HG02840 (cell line): Measurements from ENCODE around the gene CNDP1.
A peak's percentile ranks its signal among the peaks of the same experiment; 100 is the strongest.
"Not testable (repeated sequence)": the region's sequence is repeated elsewhere in the genome, so short reads cannot be mapped to it uniquely, and the experiment has no call there.

ENCODE experiments used
- ATAC-seq: cut with Tn5 transposase; IDR thresholded peaks from one replicate; pipeline ENCODE4 v1.9.1; 2021; ENCODE audit warnings: mild to moderate bottlenecking, moderate library complexity, moderate number of reproducible peaks; ENCODE audit not compliant: unreplicated experiment, low FRiP score

The CNDP1 gene

DNA sequence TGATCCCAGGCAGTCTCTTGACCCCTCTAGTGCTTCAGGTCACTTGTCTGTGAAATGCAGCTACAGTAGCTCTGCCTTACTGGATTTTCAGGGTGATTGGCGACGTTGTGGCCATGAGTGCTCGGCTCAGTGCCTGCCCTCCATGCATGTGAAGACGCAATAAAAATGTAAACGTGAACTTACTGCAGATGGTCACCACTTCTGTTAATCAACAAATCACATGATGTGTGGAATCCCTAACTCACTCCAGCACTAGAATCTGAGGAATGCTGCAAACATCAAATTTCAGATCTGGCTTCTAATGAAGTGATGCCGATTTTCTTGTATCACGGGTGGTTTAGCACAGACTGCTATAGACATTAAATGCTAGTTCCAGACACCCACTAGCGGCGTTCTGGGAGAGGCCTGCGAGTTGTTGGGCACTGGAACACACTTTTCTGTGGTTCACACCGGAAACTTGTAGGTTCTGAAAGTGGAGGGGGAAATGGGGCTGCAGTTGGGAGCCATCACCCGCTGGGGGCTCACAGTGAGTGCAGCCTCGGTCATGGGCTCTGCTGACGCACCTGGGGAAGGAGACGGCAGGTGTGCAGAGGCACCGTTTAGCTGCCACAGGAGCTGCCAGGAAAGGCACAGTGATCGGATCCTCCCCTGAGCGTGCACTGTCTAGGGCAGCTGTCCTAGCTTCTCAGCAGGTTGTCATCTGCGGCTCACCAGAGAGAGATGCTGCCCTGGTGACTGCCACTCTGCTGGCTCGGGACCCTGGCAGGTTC lies 6.5 kb downstream of the CNDP1 start:
- no peak for ATAC-seq

DNA sequence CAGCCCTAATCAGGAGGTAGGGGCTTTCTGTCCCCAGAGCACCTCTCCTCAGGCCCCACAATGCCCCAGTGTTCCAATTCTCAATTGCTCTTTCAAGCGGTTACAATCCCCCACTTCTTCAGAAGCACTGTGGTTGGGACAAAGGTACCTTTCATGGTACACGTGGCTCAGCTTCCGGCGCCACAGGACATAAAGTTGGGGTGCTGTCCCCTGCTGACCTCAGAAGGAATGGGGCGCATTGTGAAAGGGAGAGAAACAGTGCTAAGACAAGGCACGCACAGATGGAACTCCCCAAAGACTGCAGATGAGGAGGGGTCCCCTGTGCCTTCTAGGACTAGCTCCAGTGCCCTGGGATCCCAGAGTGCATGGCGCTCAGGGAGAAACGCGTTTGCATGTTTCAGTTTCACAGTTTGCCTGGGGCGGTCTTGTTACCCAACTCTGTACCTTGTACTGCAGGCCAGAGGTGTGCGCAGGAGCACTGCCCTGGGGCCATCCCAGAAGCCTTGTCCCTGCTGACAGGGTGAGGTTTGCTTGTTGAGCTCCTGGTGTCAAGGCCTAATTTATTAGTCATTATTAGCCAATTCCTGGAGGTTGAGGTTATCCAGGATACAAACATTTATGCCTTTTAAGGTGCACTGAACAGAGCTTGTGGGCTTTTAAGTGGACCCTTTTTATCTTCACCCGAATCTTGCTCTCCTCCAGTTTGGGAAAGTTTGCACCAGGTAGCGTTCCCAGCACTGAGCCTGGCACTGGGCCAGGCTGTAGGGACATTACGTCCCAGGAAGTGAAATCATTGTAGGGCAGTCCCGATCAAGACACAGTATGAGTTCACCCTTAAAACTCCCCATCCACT lies 7.6 kb downstream of the CNDP1 start:
- ATAC-seq = no peak

DNA sequence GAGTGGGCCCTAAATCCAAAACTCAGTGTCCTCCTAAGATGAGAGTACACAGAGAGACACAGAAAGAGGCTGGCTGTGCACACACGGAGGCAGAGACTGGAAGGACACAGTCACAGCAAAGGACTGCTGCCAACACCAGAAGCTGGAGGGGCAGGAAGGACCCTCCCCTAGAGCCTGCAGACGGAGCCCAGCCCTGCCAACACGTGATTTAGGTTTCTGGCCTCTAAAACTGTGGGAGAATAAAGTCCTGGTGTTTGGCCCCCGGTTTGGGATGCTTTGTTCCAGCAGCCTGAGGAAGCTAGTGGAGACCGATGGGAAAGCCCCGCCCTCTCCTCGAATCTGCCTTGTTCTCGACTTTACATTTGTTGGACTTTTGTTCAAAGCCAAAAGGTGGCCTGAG lies 10.6 kb downstream of the CNDP1 start:
- no peak for ATAC-seq

DNA sequence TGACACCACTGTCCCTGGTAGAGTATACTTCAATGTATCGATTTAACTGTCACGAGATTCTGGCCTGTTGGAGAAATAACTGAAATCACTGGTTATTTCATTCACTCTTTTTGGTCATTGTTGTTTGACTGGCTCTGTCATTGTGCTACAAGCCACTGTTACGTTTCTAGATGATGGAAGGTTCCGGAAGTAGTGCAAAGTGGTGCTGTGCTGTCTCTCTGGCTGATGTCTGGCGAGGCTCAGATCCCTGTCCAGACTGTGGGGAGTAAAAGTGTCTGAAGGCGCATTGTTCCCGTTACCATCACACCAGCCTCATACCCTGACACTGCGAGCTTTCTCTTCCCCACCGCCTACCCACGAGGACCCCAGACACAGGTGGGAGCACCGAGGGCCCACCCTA lies 11.7 kb downstream of the CNDP1 start:
- no peak for ATAC-seq

DNA sequence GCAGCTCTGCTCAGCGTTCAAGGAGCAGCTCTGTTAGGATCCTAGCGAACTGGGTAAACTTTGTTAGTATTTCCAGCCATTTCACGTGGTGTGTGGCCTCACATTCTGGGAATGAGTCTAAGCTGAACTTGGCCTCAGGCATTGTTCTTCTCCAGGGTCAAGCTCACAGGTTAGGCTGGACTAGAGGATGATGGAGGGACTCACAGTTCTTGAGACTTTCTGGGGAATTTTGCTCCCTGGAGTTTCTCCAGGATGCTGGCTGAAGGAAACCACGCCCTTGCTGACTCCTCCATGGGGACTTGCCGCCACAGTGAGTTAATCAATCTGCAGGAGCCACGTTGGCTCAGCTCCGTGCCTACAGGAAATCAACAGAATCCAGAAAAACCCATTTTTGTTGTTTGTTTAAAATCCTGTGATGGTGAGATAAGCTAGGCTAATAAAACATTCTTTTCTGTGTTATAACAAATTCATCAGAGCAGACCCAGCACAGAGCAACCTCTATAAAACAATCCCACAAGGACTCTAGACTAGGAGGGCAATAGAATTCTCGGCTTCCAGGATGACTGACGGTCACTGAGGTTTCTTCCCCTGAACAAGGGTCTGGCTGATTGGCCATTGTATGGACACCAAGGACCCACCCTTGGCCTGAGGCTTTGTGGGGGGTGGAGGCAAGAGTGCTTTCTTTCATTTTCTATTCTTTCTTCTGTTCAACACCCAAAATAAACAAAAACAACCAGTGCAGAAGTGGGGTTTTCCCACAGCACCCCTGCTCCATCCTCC lies 12.6 kb downstream of the CNDP1 start:
- no peak for ATAC-seq

DNA sequence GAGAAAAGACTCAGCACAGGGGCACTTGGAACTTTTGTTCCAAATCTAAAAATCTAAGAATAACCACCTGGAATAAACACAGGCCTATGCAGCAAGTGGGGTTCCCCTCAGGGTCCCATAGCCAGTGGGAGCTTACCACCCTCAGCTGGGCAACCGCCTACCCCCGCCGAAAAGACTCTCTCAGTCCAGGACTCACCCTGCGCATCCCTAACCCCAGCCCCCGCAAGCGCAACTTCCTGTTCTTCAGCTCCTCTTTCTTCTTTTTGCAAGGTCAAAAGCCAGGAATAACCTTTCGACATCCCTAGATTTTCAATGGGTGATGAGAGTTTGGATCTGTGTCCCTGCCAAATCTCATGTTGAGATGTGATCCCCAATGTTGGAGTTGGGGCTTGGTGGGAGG lies 13.6 kb downstream of the CNDP1 start:
- no peak for ATAC-seq

DNA sequence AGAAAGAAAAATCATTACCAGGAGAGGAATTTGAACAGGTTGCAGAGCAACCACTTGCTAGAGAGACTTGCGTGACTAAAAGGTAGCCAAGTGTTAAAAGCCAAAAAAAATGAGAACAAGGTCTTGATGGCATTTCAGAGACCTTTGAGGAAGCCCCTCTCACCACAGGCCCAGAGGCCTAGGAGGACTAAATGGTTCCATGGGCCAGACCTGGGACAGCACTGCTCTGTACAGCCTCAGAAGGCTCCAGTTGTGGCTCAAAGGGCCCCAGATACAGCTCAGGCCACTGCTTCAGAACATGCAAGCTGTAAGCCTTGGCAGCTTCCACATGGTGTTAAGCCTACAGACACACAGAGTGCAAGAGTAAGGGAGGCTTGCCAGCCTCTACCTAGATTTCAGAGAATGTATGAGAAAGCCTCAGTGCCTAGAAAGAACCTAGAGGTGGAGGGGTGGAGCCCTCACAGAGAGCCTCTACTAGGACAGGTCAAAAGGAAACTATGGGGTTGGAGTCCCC lies 15.3 kb downstream of the CNDP1 start:
- ATAC-seq = no peak

DNA sequence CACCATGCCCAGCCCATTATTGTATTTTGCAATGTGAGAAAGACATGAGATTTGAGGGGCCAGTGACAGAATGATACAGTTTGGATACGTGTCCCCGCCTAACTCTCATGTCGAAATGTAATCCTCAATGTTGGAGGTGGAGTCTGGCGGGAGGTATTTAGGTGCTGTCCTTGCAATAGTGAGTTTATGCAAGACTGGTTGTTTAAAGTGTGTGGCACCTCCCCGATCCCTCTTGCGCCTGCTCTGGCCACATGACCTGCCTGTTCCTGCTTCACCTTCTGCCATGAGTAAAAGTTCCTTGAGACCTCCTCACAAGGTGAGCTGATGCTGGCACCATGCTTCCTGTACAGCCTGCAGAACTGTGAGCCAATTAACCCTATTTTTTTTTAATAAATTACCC lies 16.6 kb downstream of the CNDP1 start:
- ATAC-seq = no peak

DNA sequence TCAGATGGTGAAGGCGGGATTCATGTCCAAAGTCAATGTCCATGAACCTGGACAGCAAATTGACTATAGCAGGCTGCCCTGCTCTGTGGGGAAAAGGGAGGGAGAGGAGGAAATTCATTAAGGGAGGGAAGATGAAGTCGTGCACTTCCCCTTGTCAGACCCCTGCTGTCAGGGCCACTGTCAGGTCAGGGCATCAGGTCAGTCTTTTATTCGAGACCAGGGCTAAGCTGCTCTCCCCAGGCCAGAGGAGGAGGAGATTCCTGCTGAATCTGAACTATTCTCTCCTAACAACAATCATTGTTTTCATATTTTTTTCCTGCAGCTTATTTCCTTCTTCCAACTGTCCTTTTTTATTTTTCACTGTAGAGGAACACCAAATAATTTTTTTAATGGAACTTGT lies 17.2 kb downstream of the CNDP1 start:
- ATAC-seq = no peak

DNA sequence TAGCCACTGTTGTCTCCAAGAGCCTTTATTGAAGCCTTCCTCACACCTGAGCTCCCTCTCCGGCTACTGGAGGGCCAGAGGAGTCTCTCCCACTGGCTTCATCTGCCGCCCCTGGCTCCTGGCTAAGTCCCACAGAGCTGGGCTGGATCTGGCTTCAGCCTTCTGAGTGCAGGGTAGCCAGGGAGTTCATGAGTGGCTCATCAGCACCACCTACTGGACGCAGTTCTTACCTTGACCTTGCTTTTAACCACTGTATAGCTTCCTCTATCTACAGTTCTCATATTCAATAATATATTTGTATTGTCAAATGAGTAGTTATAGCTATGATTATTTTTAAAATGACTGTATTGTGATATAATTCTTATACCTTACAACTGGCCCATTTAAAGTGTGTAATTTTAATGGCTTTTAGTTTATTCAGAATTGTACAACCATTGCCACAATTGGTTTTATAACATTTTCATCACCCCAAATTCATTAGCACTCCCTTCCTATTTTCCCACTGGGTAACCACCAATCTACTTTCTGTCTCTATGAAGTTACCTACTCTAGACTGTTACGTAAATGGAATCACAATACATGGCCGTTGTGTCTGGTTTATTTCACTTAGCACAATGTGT lies 17.7 kb downstream of the CNDP1 start:
- ATAC-seq = peak; percentile 91

DNA sequence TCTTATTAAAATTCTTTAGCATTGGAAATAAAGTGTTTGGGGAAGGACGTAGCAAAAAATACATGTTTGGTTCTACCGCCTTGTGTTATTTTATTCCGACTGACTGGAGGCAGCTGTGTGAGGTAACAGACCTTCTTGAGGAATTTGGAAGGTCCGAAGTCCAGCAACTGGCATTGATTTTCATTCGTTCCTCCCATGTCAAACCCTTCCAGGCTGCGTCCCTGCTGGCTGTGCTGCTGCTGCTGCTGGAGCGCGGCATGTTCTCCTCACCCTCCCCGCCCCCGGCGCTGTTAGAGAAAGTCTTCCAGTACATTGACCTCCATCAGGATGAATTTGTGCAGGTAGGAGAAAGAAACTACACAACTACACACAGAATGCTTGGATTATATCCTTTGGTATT lies 21.8 kb downstream of the CNDP1 start:
- no peak for ATAC-seq

DNA sequence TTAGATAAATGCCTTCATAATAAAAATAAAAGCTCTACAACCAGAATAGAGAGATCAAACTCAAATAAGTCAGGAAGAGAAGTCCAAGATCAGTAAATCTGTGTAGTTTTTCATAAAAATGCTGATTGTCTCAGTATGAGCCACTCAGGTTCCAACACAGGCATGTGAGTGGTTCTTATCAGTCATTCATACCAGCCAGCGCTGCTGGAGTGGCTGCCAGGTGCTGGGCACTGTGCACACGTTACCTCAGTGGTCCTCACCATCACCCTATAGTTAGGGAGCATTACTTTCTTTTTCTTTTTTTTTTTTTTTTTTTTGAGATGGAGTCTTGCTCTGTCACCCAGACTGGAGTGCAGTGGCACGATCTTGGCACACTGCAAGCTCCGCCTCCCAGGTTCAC lies 23.8 kb downstream of the CNDP1 start:
- ATAC-seq = no peak

DNA sequence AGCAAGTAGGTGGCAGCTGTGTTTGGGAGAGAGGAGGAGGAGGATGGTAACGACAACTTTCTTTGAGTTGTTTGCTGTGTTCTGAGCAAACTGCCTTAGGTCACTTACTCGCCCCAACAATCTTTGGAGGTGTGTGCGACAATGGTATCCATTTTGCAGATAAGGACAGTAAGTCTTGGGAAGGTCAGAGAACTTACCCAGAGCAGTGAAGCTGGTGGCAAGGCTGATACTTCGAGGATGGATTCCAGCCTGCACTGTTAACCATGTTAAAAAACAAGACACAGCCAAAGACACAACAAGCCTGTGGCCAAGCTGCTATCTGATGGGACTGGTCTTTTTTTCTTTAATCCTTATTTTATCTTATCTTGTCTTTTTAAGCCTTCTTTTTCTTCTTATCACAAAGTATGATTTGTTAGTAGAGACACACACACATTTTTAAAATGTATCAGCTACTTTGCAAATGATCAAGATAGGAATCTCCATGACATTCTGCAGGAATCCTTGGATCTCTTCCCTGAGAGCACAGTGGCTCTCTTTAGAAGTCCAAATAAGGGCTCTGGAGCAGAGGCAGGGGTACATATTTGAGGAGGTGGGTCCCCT lies 27.9 kb downstream of the CNDP1 start:
- ATAC-seq = no peak

DNA sequence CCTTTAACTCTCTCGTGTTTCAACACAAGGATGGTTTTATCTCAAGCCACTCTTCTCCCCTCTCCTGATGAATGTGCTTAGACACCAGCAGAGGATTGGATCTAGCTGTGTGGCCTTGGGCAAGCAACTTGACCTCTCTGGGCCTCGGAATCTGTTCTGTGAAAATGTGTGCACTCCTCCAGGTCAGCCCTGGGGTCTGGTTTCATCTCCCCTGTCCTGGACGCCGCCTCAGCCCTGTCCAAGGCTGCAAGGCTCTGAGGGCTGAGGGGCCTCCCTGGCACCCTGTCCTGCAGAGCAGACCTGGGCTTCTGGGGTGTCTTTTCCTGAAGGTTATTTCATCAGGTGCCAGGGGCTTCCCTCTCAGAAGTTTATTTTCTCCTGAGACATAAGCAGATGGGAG lies 28.5 kb downstream of the CNDP1 start:
- ATAC-seq = no peak

DNA sequence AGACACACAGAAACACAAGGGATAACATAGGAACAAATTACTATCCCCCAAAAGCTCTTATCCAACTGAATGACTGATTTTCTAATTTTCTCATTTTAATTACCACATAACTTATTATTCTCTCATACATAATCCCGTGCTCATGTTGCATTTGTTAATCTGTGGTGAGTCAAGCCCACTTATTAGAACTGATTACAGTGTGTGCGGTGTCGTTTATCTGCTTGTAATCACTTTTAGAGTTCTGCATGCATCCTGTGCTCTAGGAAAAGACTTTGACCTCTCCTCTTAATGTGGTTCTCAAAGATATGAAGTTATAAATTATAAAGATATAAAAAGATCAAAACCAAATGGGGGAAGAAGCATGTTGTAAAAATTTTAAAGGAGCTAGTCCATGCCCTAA lies 29.7 kb downstream of the CNDP1 start:
- no peak for ATAC-seq

DNA sequence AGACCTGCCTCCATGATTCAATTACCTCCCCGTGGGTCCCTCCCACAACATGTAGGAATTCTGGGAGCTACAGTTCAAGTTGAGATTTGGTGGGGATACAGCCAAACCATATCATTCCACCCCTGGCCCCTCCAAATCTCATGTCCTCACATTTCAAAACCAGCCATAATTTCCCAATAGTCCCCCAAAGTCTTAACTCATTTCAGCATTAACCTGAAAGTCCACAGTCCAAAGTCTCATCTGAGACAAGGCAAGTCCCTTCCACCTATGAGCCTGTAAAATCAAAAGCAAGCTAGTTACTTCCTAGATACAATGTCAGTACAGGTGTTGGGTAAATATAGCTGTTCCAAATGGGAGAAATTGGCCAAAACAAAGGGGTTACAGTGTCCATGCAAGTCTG lies 30.9 kb downstream of the CNDP1 start:
- not testable (repeated sequence) for ATAC-seq

DNA sequence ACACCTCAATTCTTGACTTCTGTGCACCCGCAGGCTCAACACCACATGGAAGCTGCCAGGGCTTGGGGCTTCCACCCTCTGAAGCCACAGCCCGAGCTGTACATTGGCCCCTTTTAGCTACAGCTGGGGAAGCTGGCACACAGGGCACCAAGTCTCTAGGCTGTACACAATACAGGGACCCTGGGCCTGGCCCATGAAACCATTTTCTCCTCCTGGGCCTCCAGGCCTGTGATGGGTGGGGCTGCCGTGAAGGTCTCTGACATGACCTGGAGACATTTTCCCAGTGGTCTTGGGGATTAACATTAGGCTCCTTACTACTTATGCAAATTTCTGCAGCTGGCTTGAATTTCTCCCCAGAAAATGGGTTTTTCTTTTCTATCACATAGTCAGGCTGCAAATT lies 31.7 kb downstream of the CNDP1 start:
- ATAC-seq = not testable (repeated sequence)

DNA sequence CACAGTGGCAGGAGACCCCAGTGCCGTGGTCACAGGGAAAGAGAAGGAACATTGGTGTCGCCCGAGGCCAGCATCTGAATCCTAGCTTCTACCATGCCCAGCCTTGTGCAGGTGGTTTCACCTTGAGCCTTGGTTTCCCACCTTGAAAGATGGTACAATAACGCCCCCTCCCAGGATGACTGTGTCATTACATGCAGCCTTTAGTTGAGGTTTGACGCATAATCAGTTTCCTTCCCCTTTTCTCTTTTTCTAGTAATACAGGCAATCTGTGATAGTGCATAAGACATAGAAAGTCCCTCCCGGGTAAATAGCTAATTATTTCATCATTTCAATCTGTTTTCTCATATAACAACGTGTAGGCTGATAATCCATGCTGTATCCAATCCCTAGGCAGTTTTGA lies 33.5 kb downstream of the CNDP1 start:
- no peak for ATAC-seq

DNA sequence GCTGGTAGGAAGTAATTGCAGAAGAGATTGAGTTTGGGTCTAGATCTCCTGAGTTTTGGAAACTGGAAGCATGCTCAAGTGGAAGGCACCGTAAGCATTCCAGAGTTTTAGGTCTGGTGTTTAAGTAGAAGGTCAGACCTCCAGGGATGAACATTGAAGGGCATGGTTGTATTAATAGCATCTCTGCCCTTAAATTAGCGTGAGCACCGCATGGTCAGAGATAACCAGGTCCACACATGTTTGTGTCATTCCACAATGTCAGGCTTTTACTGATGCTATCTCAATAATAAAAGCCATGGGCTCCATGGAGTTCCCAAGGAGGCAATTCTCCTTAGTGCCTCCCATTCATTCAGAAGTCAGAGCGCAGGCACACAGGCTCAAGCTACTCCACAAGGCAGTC lies 35.1 kb downstream of the CNDP1 start:
- ATAC-seq = no peak

DNA sequence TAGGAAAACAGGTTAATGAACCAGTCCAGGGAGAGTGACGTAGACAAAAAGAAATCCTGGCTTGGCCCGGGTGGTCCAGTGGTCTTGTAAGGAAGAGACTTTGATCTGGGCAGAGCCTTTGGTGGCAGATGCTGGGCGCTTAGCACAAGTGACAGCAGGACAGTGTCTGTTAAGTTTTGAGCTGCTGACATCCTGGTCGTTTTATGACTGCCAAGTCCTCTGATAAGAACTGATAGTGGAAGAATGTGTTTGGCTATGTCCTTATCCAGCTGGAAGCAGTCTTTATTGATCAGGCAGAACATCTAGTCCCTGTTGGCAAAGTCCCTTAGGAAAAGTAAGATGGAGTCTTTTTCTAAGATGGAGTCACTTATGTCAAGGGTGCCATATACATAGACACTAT lies 36.0 kb downstream of the CNDP1 start:
- ATAC-seq = no peak
